ENCODE measurements around the gene ICA1. TPM values are rescaled to one million over a fixed set of nuclear protein-coding genes. Genes with fewer than 3 reads are reported as not detected.
"Not testable (repeated sequence)": the region's sequence is repeated elsewhere in the genome, so short reads cannot be mapped to it uniquely, and the experiment has no call there.

Gene ICA1
- total and polyA plus RNA-seq, 4 experiments from 2014 or later = 1.2 to 7.4 (median 2.4) TPM

DNA sequence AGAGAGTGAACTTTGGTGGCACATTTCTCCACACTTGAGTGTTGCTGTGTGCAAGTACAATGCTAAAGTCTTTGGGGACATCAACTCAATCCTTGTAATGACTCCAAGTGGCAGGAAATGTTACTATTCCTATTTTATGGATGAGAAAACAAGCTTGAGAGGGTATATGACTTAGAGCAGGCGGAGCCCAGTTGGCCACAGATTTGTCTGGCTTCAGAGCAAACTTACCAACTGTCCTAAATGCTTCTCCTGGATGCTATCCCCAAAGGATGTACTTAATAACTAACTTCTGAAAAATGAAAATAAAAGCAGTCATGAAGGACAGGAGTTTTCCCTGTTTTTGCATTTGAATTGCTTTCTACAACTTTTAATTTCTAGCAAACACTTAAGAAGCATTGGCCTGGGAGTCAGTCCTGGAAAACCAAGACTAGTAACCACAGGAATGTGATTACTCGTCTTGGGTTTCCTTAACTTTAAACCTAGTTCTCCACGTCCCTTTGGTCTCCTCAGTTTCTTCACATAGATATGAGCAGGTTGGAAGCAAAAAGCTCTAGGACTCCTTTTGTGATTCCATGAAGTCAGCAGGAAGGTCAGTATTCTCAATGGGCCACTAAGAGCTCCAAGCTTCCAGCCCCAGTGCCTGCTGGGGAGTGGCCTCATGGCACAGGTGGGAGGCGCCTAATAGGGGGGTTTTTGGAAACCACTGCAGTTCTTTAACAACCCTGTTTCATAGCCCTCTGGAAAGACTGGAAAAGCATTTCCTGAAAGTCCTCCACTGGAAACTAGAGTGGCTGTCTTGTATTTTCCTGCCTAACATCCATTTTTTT is 152.6 kb downstream of the ICA1 start:
- Mint-ChIP-seq H3K36me3 (peaks cover 0 to 2% of the 10 kb centered on the region in 2 donors), H3K9me3 (peaks cover 0 to 6% (median 0%) of the 10 kb centered on the region in 8 donors), H3K27ac (no peak overlapping the region), H3K4me1 (peaks cover 26 to 41% (median 34%) of the 10 kb centered on the region in 4 donors), H3K27me3 (no peaks in the 10 kb centered on the region), H3K4me3 (no peak overlapping the region)
- ChIA-PET CTCF (ENCODE audit: partially characterized antibody) (interaction anchor here (1.0 kb wide), 1 partner anchor 26 kb away, joined by 3 read pairs; no protein-coding TSS in a partner anchor), POLR2A (ENCODE audit: partially characterized antibody) (interaction anchor here (0.5 to 0.8 kb wide), 2 partner anchors 14 to 103 kb away, joined by 3 to 5 read pairs; no protein-coding TSS in a partner anchor)
- Histone ChIP-seq H3K9me3 (ENCODE audit: control insufficient read depth in 1 of 2, low read length in 2 of 2) (no peaks in the 10 kb centered on the region), H3K4me1 (ENCODE audit: insufficient read depth, low read length) (peaks cover 37% of the 10 kb centered on the region), H3K27me3 (ENCODE audit: insufficient read depth, low read length) (no peaks in the 10 kb centered on the region), H3K4me3 (ENCODE audit: low read length in 2 of 2) (no peak overlapping the region), H3K27ac (ENCODE audit: low read depth, low read length) (no peak overlapping the region), H3K36me3 (ENCODE audit: insufficient read depth, low read length) (no peaks in the 10 kb centered on the region)
- DNase-seq = no peak
- intact Hi-C loops (cut with micrococcal nuclease) = no loop called here

DNA sequence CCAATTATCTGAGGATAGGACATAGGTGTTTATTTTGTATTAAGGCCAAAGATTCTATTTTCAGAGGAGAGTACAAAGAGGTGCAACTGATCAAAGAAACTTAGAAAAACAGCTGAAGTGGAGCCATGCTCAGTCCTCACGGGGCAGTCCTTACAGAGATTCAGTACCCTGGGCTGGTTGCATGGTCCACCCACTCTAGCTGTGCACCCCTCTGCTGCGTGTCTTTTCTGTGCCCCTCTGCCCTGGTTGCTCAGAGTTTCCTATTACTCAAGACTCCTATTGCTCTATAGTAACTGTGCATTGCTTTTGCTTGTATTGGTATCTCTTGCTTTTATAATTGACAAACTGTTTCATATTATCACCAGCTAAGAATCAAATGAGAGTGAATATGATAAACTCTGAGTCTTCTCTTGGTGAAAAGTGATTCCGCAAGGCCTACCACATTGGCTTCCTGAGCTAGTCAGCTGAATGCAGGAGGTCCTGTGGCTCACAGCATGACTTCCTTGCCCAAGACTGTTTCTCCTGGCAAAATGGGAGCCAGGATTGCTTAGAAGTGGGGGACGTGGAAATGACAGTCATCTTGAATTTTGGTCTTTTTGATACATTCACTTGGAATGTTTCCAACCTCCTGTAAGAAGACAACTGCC is 156.4 kb downstream of the ICA1 start:
- Mint-ChIP-seq H3K4me1 (peaks cover 22 to 37% (median 29%) of the 10 kb centered on the region in 4 donors), H3K4me3 (peak overlapping the region in 5 of 8 donors; percentile 6 to 52 (median 43)), H3K36me3 (peaks cover 0 to 6% of the 10 kb centered on the region in 2 donors), H3K9me3 (peaks cover 0 to 18% (median 13%) of the 10 kb centered on the region in 8 donors), H3K27ac (peak overlapping the region; percentile 17 to 93 (median 71)), H3K27me3 (no peaks in the 10 kb centered on the region)
- intact Hi-C loops (cut with micrococcal nuclease) = no loop called here
- no peak for DNase-seq
- no peak overlapping the region for H3K4me3 ChIP-seq (ENCODE audit: low read length in 2 of 2)
- no peaks in the 10 kb centered on the region for H3K9me3 ChIP-seq (ENCODE audit: control insufficient read depth in 1 of 2, low read length in 2 of 2)
- H3K36me3 ChIP-seq (ENCODE audit: insufficient read depth, low read length) = no peaks in the 10 kb centered on the region
- H3K27ac ChIP-seq (ENCODE audit: low read depth, low read length) = no peak overlapping the region
- CTCF ChIA-PET (ENCODE audit: partially characterized antibody) = interaction anchor here (1.1 to 2.7 kb wide), 4 partner anchors 14 to 424 kb away, joined by 3 to 9 read pairs (median 4); no protein-coding TSS in a partner anchor
- peaks cover 20% of the 10 kb centered on the region for H3K4me1 ChIP-seq (ENCODE audit: insufficient read depth, low read length)
- POLR2A ChIA-PET (ENCODE audit: partially characterized antibody) = interaction anchor here (0.9 to 3.3 kb wide), 4 partner anchors 20 to 137 kb away, joined by 3 to 19 read pairs (median 4); partner anchors contain the start of gene GLCCI1
- no peaks in the 10 kb centered on the region for H3K27me3 ChIP-seq (ENCODE audit: insufficient read depth, low read length)

DNA sequence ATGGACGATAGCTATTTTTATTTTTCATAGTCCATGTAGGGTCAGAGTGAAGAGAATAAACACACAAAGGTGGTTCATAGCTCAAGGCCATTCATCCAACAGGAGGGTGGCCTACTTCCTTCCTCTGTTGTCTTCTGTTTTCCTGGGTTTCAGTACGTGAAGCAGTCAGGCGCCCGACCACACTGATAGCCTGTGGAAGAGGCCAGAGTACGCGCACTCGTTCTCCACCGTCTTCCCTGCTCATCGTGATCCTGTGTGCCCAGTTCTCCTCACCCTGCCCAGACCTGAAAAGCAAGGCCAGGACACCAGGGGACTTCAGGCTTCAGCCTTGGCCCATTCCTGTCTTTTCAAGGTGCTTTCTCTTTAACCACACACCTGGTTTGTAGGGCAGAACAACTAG is 158.7 kb downstream of the ICA1 start:
- Mint-ChIP-seq H3K4me1 (peaks cover 22 to 37% (median 29%) of the 10 kb centered on the region in 4 donors), H3K27me3 (no peaks in the 10 kb centered on the region), H3K36me3 (peaks cover 2 to 17% of the 10 kb centered on the region in 2 donors), H3K9me3 (peaks cover 3 to 32% (median 25%) of the 10 kb centered on the region in 8 donors), H3K4me3 (no peak overlapping the region), H3K27ac (no peak overlapping the region)
- Histone ChIP-seq H3K27ac (ENCODE audit: low read depth, low read length) (no peak overlapping the region), H3K4me1 (ENCODE audit: insufficient read depth, low read length) (peaks cover 20% of the 10 kb centered on the region), H3K4me3 (ENCODE audit: low read length in 2 of 2) (no peak overlapping the region), H3K9me3 (ENCODE audit: control insufficient read depth in 1 of 2, low read length in 2 of 2) (no peaks in the 10 kb centered on the region), H3K27me3 (ENCODE audit: insufficient read depth, low read length) (no peaks in the 10 kb centered on the region), H3K36me3 (ENCODE audit: insufficient read depth, low read length) (no peaks in the 10 kb centered on the region)
- intact Hi-C loops (cut with micrococcal nuclease) = no loop called here
- no peak for DNase-seq
- POLR2A ChIA-PET (ENCODE audit: partially characterized antibody) = no interaction called here
- CTCF ChIA-PET (ENCODE audit: partially characterized antibody) = no interaction called here

DNA sequence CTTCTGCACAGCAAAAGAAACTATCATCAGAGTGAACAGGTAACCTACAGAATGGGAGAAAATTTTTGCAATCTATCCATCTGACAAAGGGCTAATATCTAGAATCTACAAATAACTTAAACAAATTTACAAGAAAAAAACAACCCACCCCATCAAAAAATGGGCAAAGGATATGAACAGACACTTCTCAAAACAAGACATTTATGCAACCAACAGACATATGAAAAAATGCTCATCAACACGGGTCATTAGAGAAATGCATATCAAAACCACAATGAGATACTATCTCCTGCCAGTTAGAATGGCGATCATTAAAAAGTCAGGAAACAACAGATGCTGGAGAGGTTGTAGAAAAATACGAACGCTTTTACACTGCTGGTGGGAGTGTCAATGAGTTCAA is 160.7 kb downstream of the ICA1 start:
- H3K27ac Mint-ChIP-seq; H3K4me3 Mint-ChIP-seq; intact Hi-C loops (cut with micrococcal nuclease); H3K4me3 ChIP-seq (ENCODE audit: low read length in 2 of 2); H3K27me3 ChIP-seq (ENCODE audit: insufficient read depth, low read length); H3K27me3 Mint-ChIP-seq; H3K27ac ChIP-seq (ENCODE audit: low read depth, low read length); H3K36me3 ChIP-seq (ENCODE audit: insufficient read depth, low read length); DNase-seq; H3K9me3 ChIP-seq (ENCODE audit: control insufficient read depth in 1 of 2, low read length in 2 of 2); CTCF ChIA-PET (ENCODE audit: partially characterized antibody): not testable (repeated sequence)
- Mint-ChIP-seq H3K4me1 (peaks cover 21 to 31% (median 24%) of the 10 kb centered on the region in 4 donors), H3K9me3 (peaks cover 3 to 38% (median 29%) of the 10 kb centered on the region in 8 donors), H3K36me3 (peaks cover 5 to 19% of the 10 kb centered on the region in 2 donors)
- H3K4me1 ChIP-seq (ENCODE audit: insufficient read depth, low read length) = peaks cover 16% of the 10 kb centered on the region
- POLR2A ChIA-PET (ENCODE audit: partially characterized antibody) = interaction anchor here (1.0 kb wide), 1 partner anchor 24 kb away, joined by 3 read pairs; no protein-coding TSS in a partner anchor

DNA sequence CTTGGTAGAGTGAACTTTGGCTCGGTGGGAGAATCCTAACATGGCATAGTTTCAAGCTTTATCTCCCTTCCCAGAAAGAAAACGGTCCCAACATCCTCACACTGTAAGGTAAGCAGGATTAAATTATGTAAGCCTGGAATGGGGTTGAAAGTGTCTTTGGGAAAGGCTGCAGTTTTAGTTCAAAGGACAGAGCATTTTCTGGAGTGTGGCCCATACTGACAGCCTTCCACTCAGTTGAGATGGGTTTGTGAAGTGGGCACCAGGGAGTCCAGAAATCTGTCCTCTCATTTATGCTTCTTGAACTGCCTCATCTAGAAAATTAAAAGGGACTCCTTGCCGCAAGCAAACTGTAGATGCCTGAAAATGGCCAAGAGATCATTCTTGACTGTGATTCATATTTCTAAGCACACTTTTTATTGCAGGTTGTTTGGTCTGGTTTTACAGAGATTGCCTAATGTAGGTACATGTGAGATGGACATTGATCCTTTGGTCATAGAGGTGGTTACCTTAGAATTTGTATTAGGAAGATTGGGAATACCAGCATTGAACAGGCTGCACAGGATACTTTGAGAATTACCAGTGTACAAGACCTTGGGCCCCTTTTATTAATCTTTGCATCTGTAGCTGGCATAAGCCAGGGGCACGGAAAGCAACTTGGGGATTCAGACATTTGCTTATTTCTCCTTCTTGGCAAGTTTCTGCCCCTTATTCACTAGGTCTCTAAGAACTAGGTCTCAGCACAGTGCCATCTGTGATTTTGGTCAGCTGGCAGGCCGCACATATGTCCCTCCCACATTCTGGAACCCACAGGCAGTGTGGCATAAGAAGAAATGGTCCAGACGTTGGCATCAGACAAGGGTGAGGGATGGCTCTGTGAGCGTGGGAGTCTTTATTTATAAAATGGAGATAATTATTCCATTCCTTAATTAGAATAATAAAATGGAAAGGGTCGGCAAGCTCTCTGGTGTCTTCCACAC is 167.5 kb downstream of the ICA1 start:
- no peaks in the 10 kb centered on the region for H3K36me3 ChIP-seq (ENCODE audit: insufficient read depth, low read length)
- H3K9me3 Mint-ChIP-seq = peaks cover 3 to 18% (median 9%) of the 10 kb centered on the region in 8 donors
- no peaks in the 10 kb centered on the region for H3K9me3 ChIP-seq (ENCODE audit: control insufficient read depth in 1 of 2, low read length in 2 of 2)
- no peaks in the 10 kb centered on the region for H3K27me3 Mint-ChIP-seq
- no peak overlapping the region for H3K4me3 Mint-ChIP-seq
- DNase-seq = no peak
- H3K4me1 Mint-ChIP-seq = peaks cover 0 to 5% (median 0%) of the 10 kb centered on the region in 4 donors
- H3K4me1 ChIP-seq (ENCODE audit: insufficient read depth, low read length) = no peaks in the 10 kb centered on the region
- H3K4me3 ChIP-seq (ENCODE audit: low read length in 2 of 2) = no peak overlapping the region
- intact Hi-C loops (cut with micrococcal nuclease) = no loop called here
- no peaks in the 10 kb centered on the region for H3K27me3 ChIP-seq (ENCODE audit: insufficient read depth, low read length)
- H3K27ac ChIP-seq (ENCODE audit: low read depth, low read length) = no peak overlapping the region
- peaks cover 22 to 58% of the 10 kb centered on the region in 2 donors for H3K36me3 Mint-ChIP-seq
- POLR2A ChIA-PET (ENCODE audit: partially characterized antibody) = no interaction called here
- peak overlapping the region in 1 of 7 donors; percentile 19 for H3K27ac Mint-ChIP-seq
- CTCF ChIA-PET (ENCODE audit: partially characterized antibody) = no interaction called here

DNA sequence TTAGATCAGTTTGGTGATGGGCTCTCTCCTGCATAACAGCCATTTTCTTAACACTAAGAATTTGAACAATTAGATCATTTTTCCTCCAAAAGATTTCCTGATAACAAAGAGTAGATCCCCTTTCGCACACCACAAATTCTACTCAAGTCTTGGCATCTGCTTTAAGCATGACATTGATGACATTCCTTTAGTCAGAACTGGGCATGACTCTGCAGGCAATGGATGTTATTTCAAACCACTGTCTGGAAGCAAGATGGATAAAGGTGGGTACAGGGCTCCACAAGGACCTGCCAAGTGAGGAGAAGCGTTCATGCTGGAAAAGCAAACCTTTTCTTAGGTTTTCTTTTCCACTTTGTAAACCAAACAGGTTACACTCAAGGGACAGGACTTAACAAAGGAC is 169.8 kb downstream of the ICA1 start:
- Histone ChIP-seq H3K36me3 (ENCODE audit: insufficient read depth, low read length) (peaks cover under 1% of the 10 kb centered on the region), H3K9me3 (ENCODE audit: control insufficient read depth in 1 of 2, low read length in 2 of 2) (no peaks in the 10 kb centered on the region), H3K4me1 (ENCODE audit: insufficient read depth, low read length) (no peaks in the 10 kb centered on the region), H3K27me3 (ENCODE audit: insufficient read depth, low read length) (no peaks in the 10 kb centered on the region), H3K4me3 (ENCODE audit: low read length in 2 of 2) (no peak overlapping the region), H3K27ac (ENCODE audit: low read depth, low read length) (no peak overlapping the region)
- intact Hi-C loops (cut with micrococcal nuclease) = no loop called here
- Mint-ChIP-seq H3K9me3 (peaks cover 0 to 2% (median under 1%) of the 10 kb centered on the region in 8 donors), H3K4me3 (no peak overlapping the region), H3K27me3 (no peaks in the 10 kb centered on the region), H3K27ac (no peak overlapping the region), H3K4me1 (peaks cover 0 to 5% (median 0%) of the 10 kb centered on the region in 4 donors), H3K36me3 (peaks cover 26 to 59% of the 10 kb centered on the region in 2 donors)
- CTCF ChIA-PET (ENCODE audit: partially characterized antibody) = interaction anchor here (1.4 to 1.5 kb wide), 3 partner anchors 34 to 411 kb away, joined by 3 to 7 read pairs (median 4); no protein-coding TSS in a partner anchor
- DNase-seq = no peak
- POLR2A ChIA-PET (ENCODE audit: partially characterized antibody) = no interaction called here

Data from CD4-positive, alpha-beta memory T cell (primary cell).